SH-SY5Y (cell line): Measurements from ENCODE around the gene BCL2L13.

Experiments
- GATA2 ChIP-seq: IDR thresholded peaks from 2 replicates; pipeline ENCODE4 v1.6.1; 2011; ENCODE audit warnings: mild to moderate bottlenecking, low read depth, low read length
- GATA3 ChIP-seq: IDR thresholded peaks from 2 replicates; pipeline ENCODE4 v1.6.1; 2011; ENCODE audit warnings: low read depth, mild to moderate bottlenecking, low read length, moderate library complexity

- TF ChIP-seq GATA3 (no peak), GATA2 (no peak)
Observed at GRCh38 chr22:17772249-17772957, 133.8 kb downstream of the BCL2L13 start.
